Measurements from ENCODE around the gene TXNDC5. TPM values are rescaled to one million over a fixed set of nuclear protein-coding genes. Genes with fewer than 3 reads are reported as not detected.

TXNDC5 gene
- total and polyA plus RNA-seq, 2 of the 13 experiments (the other 11 are each of a cell fraction or from before 2014, with no cell fraction given) = 287 to 578 TPM

DNA sequence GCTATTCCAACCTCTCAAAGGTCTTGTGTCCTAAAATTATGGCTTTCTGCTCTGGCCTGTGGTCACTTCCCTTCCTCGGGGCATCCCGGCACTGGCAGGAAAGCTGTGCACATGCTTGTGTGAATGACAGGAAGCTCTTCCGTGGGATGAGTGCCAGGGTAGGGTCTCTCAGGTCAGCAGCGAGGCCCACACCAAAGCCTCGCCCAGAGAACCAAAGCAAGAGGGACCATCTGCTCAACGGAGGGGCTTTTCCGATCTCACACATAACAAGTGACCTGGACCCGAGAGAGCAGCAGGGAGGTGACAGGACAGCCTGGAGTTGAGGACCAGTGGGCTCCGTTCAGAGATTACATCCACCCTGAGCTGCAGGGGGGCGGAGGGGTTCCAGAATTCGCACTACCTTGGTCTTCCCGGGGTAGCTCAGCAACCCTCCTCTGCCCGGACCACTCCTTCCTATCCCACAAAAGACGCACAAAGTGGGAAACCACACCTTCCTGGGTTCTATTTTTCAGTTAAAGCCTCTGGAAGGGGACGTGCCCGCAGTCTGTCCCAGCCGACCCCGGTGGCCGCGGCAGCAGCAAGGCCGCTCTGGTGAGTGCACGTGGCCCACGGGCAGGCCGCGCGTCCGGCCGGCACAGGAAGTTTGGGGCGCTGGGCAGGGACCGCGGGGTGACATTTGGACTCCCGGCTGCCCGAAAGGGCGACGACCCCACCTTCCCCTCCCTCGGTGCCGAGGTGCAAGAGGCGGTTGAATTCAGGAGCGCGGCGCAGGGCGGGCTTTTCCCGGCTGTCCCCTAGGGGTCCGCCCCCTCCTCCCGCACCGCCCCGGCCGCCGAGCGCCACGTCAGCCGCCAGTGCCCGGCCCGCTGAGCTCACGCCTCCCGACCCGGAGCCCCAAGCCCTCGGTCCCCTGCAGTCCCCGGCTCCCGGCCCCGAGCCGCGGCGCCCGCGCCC, 988 bp downstream of the TXNDC5 start (continued):
- peak; percentile 62 for TF ChIP-seq HNF4G (IDR thresholded peaks at IDR 0.05; ENCODE audit: borderline replicate concordance, low read depth, low read length)
- peak; percentile 75 for TF ChIP-seq HNF4G (CRISPR knock-in tag; IDR thresholded peaks at IDR 0.05; ENCODE audit: borderline replicate concordance, low read depth)
- TF ChIP-seq, protein P1, sequence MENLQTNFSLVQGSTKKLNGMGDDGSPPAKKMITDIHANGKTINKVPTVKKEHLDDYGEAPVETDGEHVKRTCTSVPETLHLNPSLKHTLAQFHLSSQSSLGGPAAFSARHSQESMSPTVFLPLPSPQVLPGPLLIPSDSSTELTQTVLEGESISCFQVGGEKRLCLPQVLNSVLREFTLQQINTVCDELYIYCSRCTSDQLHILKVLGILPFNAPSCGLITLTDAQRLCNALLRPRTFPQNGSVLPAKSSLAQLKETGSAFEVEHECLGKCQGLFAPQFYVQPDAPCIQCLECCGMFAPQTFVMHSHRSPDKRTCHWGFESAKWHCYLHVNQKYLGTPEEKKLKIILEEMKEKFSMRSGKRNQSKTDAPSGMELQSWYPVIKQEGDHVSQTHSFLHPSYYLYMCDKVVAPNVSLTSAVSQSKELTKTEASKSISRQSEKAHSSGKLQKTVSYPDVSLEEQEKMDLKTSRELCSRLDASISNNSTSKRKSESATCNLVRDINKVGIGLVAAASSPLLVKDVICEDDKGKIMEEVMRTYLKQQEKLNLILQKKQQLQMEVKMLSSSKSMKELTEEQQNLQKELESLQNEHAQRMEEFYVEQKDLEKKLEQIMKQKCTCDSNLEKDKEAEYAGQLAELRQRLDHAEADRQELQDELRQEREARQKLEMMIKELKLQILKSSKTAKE (CRISPR knock-in tag; IDR thresholded peaks at IDR 0.05; ENCODE audit: borderline replicate concordance) = peak; percentile 85
- no peak for TF ChIP-seq SOX13 (IDR thresholded peaks at IDR 0.05)
- peak in 1 of 2 experiments; percentile 62; a peak in 2 of 4 replicates for TF ChIP-seq SOX13 (CRISPR knock-in tag; conservative IDR thresholded peaks at IDR 0.05 in 1 of 2, IDR thresholded peaks at IDR 0.05 in 1 of 2)
- no peak for TF ChIP-seq U2AF2 (IDR thresholded peaks at IDR 0.05; ENCODE audit: low read depth, low read length)
- no peak for TF ChIP-seq SETDB1 (CRISPR knock-in tag; IDR thresholded peaks at IDR 0.05; ENCODE audit: borderline replicate concordance)
- 0 out of 2 replicates have a peak, but pooled peaks have one; percentile 12 for TF ChIP-seq TP53 (CRISPR knock-in tag; conservative IDR thresholded peaks at IDR 0.05)
- no peak for TF ChIP-seq PAWR (CRISPR knock-in tag; IDR thresholded peaks at IDR 0.05; ENCODE audit: borderline replicate concordance)
- TF ChIP-seq RNF2 (conservative IDR thresholded peaks at IDR 0.05; ENCODE audit: low read depth) = peak; percentile 73; the same call in 1 of the 2 replicates
- peak; percentile 82; the same call in 1 of the 2 replicates for TF ChIP-seq HOXA3 (CRISPR knock-in tag; IDR thresholded peaks at IDR 0.05)
- peak; percentile 76; the same call in 1 of the 2 replicates for TF ChIP-seq ZNF557 (CRISPR knock-in tag; IDR thresholded peaks at IDR 0.05)
- peak; percentile 92; the same call in 1 of the 2 replicates for TF ChIP-seq ZNF773 (CRISPR knock-in tag; IDR thresholded peaks at IDR 0.05; ENCODE audit: borderline replicate concordance)
- no peak for TF ChIP-seq PCBP2 (optimal IDR thresholded peaks at IDR 0.05; ENCODE audit: low read depth, low read length, poor library complexity, severe bottlenecking)
- TF ChIP-seq NAIF1 (CRISPR knock-in tag; IDR thresholded peaks at IDR 0.05; ENCODE audit: borderline replicate concordance) = no peak; the same call in 1 of the 2 replicates
- no peak for TF ChIP-seq ZNF10 (CRISPR knock-in tag; IDR thresholded peaks at IDR 0.05; ENCODE audit: borderline replicate concordance, low read depth)
- TF ChIP-seq, protein P2, sequence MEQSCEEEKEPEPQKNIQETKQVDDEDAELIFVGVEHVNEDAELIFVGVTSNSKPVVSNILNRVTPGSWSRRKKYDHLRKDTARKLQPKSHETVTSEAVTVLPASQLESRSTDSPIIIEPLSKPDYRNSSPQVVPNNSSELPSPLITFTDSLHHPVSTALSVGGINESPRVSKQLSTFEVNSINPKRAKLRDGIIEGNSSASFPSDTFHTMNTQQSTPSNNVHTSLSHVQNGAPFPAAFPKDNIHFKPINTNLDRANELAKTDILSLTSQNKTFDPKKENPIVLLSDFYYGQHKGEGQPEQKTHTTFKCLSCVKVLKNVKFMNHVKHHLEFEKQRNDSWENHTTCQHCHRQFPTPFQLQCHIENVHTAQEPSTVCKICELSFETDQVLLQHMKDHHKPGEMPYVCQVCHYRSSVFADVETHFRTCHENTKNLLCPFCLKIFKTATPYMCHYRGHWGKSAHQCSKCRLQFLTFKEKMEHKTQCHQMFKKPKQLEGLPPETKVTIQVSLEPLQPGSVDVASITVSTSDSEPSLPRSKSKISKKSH (CRISPR knock-in tag; IDR thresholded peaks at IDR 0.05; ENCODE audit: borderline replicate concordance) = peak; percentile 93; the same call in 1 of the 2 replicates
- TF ChIP-seq, protein P3, sequence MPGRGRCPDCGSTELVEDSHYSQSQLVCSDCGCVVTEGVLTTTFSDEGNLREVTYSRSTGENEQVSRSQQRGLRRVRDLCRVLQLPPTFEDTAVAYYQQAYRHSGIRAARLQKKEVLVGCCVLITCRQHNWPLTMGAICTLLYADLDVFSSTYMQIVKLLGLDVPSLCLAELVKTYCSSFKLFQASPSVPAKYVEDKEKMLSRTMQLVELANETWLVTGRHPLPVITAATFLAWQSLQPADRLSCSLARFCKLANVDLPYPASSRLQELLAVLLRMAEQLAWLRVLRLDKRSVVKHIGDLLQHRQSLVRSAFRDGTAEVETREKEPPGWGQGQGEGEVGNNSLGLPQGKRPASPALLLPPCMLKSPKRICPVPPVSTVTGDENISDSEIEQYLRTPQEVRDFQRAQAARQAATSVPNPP (CRISPR knock-in tag; IDR thresholded peaks at IDR 0.05) = peak; percentile 55; the same call in 1 of the 2 replicates
- TF ChIP-seq, protein P4, sequence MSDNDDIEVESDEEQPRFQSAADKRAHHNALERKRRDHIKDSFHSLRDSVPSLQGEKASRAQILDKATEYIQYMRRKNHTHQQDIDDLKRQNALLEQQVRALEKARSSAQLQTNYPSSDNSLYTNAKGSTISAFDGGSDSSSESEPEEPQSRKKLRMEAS (IDR thresholded peaks at IDR 0.05) = peak; percentile 99
- TF ChIP-seq, protein P5, sequence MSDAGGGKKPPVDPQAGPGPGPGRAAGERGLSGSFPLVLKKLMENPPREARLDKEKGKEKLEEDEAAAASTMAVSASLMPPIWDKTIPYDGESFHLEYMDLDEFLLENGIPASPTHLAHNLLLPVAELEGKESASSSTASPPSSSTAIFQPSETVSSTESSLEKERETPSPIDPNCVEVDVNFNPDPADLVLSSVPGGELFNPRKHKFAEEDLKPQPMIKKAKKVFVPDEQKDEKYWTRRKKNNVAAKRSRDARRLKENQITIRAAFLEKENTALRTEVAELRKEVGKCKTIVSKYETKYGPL (CRISPR knock-in tag; IDR thresholded peaks at IDR 0.05) = peak; percentile 45; the same call in 1 of the 2 replicates

All from HepG2 (cell line).